PC-3 (cell line): ENCODE measurements around the gene SETD1A.

ENCODE experiments used
- EZH2phosphoT487 ChIP-seq: fragments of 300-600 bp; sonication (generic); IDR thresholded peaks from 2 replicates; pipeline ENCODE4 v1.6.1; 2018; ENCODE audit warnings: mild to moderate bottlenecking, antibody characterized with exemption, low read length, borderline replicate concordance
- TF ChIP-seq, protein P1 (sequence below): fragments of 300-600 bp; sonication (generic); conservative IDR thresholded peaks from 2 replicates; pipeline ENCODE4 v1.5.1; 2017; ENCODE audit warnings: antibody characterized with exemption, low read depth, mild to moderate bottlenecking, low read length

DNA sequence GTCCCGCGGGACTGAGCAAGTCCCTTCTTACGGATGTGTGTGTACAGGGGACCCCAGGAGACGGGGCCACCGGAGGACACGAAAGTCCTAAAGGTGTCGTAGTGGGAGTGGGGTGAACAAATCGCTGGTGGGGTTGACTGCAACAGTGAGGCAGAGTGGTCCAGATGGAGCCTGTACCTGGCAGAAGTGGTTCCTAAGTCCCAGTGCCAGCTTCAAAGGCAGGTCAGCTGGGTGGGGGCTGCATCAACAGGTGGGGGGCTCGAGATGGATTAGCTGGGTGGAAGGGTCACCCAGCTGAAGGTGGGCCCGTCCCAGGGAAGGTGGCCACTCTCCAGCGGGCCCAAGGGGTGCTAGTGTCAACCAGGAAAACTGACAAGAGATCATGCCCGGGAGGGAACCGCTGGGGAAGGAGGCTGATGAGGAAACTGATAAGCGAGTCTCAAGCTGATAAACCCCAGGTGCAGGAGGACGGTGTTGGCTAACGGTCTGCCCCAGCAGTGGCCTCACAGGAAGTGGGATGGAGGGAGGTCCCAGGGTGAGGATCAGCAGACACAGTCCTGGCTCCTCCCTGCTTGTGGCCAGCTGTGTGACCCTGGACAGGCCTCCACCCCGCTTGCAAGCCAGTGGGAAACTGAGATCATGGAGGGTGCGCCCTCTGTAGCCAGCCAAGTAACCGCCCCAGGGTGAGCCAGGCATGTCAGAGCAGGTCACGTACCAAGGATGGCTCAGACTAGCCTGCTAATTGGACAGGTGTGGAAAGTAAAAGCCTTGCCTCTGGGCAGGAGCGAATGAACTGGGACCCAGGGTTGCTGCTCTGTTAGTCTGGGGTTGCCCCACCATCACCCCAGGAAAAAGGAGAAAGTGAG, 7.7 kb upstream of the SETD1A start:
- TF ChIP-seq, protein P1, sequence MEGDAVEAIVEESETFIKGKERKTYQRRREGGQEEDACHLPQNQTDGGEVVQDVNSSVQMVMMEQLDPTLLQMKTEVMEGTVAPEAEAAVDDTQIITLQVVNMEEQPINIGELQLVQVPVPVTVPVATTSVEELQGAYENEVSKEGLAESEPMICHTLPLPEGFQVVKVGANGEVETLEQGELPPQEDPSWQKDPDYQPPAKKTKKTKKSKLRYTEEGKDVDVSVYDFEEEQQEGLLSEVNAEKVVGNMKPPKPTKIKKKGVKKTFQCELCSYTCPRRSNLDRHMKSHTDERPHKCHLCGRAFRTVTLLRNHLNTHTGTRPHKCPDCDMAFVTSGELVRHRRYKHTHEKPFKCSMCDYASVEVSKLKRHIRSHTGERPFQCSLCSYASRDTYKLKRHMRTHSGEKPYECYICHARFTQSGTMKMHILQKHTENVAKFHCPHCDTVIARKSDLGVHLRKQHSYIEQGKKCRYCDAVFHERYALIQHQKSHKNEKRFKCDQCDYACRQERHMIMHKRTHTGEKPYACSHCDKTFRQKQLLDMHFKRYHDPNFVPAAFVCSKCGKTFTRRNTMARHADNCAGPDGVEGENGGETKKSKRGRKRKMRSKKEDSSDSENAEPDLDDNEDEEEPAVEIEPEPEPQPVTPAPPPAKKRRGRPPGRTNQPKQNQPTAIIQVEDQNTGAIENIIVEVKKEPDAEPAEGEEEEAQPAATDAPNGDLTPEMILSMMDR: no peak
- TF ChIP-seq EZH2phosphoT487: no peak
